ENCODE measurements around the gene C6orf47. TPM values are rescaled to one million over a fixed set of nuclear protein-coding genes. Genes with fewer than 3 reads are reported as not detected.
A peak's percentile ranks its signal among the peaks of the same experiment; 100 is the strongest.
"Not testable (repeated sequence)": the region's sequence is repeated elsewhere in the genome, so short reads cannot be mapped to it uniquely, and the experiment has no call there.

C6orf47 gene
- 20.6 and 24.0 TPM in 2 replicates for total RNA-seq
- 15.3 TPM for polyA plus RNA-seq (2012)

- DNase-seq (ENCODE audit: low read depth): peak; percentile 84
Measured at GRCh38 chr6:31660381-31661261, at the start of gene C6orf47. Gene C6orf47, minus strand, starts transcription at chr6:31660778. Its CDS starts 831 bp downstream, at chr6:31659947.

- not testable (repeated sequence) for DNase-seq (ENCODE audit: low read depth)
Measured at GRCh38 chr6:31709157-31709556, 48.6 kb upstream of the C6orf47 start.

GRCh38 chr6:31708224-31708623 is 47.6 kb upstream of the C6orf47 start:
- no peak for DNase-seq (ENCODE audit: low read depth)

- DNase-seq (ENCODE audit: low read depth): no peak
Measured at GRCh38 chr6:31707701-31708100, 47.1 kb upstream of the C6orf47 start.

GRCh38 chr6:31706599-31706998 is 46.0 kb upstream of the C6orf47 start, which contains the start of gene LY6G6F:
Gene LY6G6F, plus strand, starts transcription at chr6:31706866. Its CDS starts 41 bp downstream, at chr6:31706907.
- no peak for DNase-seq (ENCODE audit: low read depth)

GRCh38 chr6:31705931-31706330 is 45.4 kb upstream of the C6orf47 start:
- DNase-seq (ENCODE audit: low read depth): no peak

GRCh38 chr6:31702819-31703716 is 42.5 kb upstream of the C6orf47 start, which contains the start of gene ABHD16A:
Gene ABHD16A, minus strand, starts transcription at chr6:31703324. Its CDS starts 43 bp downstream, at chr6:31703281.
- DNase-seq (ENCODE audit: low read depth): peak; percentile 98

- no peak for DNase-seq (ENCODE audit: low read depth)
Measured at GRCh38 chr6:31702405-31702818, 41.8 kb upstream of the C6orf47 start.

- peak; percentile 83 for DNase-seq (ENCODE audit: low read depth)
Measured at GRCh38 chr6:31701666-31702404, 41.3 kb upstream of the C6orf47 start.

GRCh38 chr6:31700740-31701401 is 40.3 kb upstream of the C6orf47 start:
- DNase-seq (ENCODE audit: low read depth): no peak

GRCh38 chr6:31697555-31697954 is 37.0 kb upstream of the C6orf47 start:
- no peak for DNase-seq (ENCODE audit: low read depth)

- no peak for DNase-seq (ENCODE audit: low read depth)
Measured at GRCh38 chr6:31693535-31693934, 33.0 kb upstream of the C6orf47 start.

- no peak for DNase-seq (ENCODE audit: low read depth)
Measured at GRCh38 chr6:31692886-31693285, 32.3 kb upstream of the C6orf47 start.

GRCh38 chr6:31692353-31692752 is 31.8 kb upstream of the C6orf47 start:
- DNase-seq (ENCODE audit: low read depth): no peak

GRCh38 chr6:31691564-31692108 is 31.1 kb upstream of the C6orf47 start:
- no peak for DNase-seq (ENCODE audit: low read depth)

GRCh38 chr6:31691078-31691463 is 30.5 kb upstream of the C6orf47 start:
- no peak for DNase-seq (ENCODE audit: low read depth)

GRCh38 chr6:31690231-31691077 is 29.9 kb upstream of the C6orf47 start:
- DNase-seq (ENCODE audit: low read depth): no peak

- DNase-seq (ENCODE audit: low read depth): peak; percentile 7
Measured at GRCh38 chr6:31689249-31690110, 28.9 kb upstream of the C6orf47 start.

Measured in myocyte (in vitro differentiated cells).